SK-N-MC (cell line): ENCODE results near the gene VPS41.

Source experiments
- EZH2 ChIP-seq: fragments of 200-600 bp; sonication (generic); IDR thresholded peaks from one replicate; pipeline ENCODE4 v1.6.1; 2017; ENCODE audit warnings: antibody characterized with exemption
- FOXP2 ChIP-seq: optimal IDR thresholded peaks from 2 replicates; pipeline ENCODE3; 2011; ENCODE audit warnings: mild to moderate bottlenecking, moderate library complexity; ENCODE audit not compliant: insufficient read depth; ENCODE audit errors: extremely low read length, control extremely low read depth
- POLR2AphosphoS5 ChIP-seq: IDR thresholded peaks from 2 replicates; pipeline ENCODE4 v1.6.1; 2012; ENCODE audit warnings: mild to moderate bottlenecking, low read depth, low read length, borderline replicate concordance

DNA sequence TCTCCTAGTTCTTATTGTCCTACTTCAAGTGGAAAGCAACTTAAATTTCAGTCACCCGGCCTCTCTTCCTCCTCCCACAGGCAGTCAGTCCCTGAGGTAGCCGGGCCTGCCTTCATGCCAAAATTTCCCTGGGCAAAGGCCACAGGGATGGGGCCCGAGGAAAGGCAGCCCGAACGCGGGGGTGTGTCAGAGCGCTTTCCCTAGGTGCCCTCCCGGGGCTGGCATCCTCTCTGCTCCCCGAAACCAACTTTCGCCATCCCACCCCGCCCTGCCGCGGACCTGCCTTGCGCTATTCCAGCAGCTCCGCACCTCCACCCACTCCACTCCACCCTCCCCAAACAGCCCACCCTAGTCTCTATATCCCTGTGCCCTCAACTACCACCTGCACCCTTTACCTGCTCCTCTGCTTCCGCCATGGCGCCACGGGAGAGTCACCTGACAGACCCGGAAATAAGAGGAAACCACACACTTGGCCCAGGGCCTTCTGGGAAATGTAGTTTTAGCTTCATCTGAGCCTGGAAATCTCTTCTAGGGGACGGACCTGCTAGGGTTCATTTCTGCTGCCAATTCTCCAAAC lies at the start of gene VPS41:
- TF ChIP-seq EZH2 (no peak), POLR2AphosphoS5 (peak; percentile 77), FOXP2 (no peak)
